Activated CD8-positive, alpha-beta memory T cell treated with anti-CD3 and anti-CD28 coated beads, Interleukin-2, amount 10 ng/mL, durations not matched to agents 7 days and 5 days (primary cell): ENCODE measurements around the gene DNM1. TPM values are rescaled to one million over a fixed set of nuclear protein-coding genes. Genes with fewer than 3 reads are reported as not detected.
"Not testable (repeated sequence)": the region's sequence is repeated elsewhere in the genome, so short reads cannot be mapped to it uniquely, and the experiment has no call there.

Experiments
- ATAC-seq: fragments of 150-1000 bp; cut with Tn5 transposase; one replicate; pipeline ENCODE4 v1.10.0; 2021; ENCODE audit warnings: moderate library complexity
- CTCF ChIA-PET: fragments of 350-600 bp; sonication (Branson Sonifier 250); formaldehyde crosslinking; loops from one replicate; lab custom pipeline; 2021; ENCODE audit warnings: antibody characterized with exemption; lab: Charles Lee
- DNase-seq: peaks from one replicate; pipeline ENCODE4 v3.0.0-alpha.2; 2020
- H3K27ac Mint-ChIP-seq: one replicate; pipeline ENCODE4 v1.8.0; 2021; ENCODE audit warnings: mild to moderate bottlenecking, mixed read lengths
- H3K27me3 Mint-ChIP-seq: one replicate; pipeline ENCODE4 v1.8.0; 2021; ENCODE audit warnings: mixed read lengths
- H3K36me3 Mint-ChIP-seq: one replicate; pipeline ENCODE4 v1.8.0; 2021; ENCODE audit warnings: mild to moderate bottlenecking, mixed read lengths
- H3K4me1 Mint-ChIP-seq: one replicate; pipeline ENCODE4 v1.8.0; 2021; ENCODE audit warnings: mixed read lengths
- H3K4me3 Mint-ChIP-seq: one replicate; pipeline ENCODE4 v1.8.0; 2021; ENCODE audit warnings: mild to moderate bottlenecking, moderate library complexity, mixed read lengths
- H3K9me3 Mint-ChIP-seq: one replicate; pipeline ENCODE4 v1.8.0; 2022; ENCODE audit warnings: low read depth, mixed read lengths
- total RNA-seq, 2 experiments: library from RNA; stranded (reverse); gene quantifications; one replicate each; pipeline ENCODE4 v1.2.3, GENCODE V29; 2021

Gene DNM1
- total RNA-seq, 2 experiments from 2014 or later = 0.40 to 0.79 TPM

DNA sequence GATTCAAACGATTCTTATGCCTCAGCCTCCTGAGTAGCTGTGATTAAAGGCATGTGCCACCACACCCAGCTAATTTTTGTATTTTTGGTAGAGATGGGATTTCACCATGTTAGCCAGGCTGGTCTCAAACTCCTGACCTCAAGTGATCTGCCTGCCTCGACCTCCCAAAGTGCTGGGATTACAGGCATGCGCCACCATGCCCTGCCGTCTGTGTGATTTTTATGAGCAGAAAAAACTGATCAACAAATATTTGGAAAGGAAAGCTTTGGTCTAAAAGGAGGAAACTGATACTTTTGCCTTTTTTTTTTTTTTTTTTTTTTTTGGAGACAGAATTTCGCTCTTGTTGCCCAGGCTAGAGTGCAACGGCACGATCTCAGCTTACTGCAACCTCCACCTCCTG is 27.7 kb downstream of the DNM1 start:
- H3K27me3 Mint-ChIP-seq, H3K27ac Mint-ChIP-seq, ATAC-seq, DNase-seq, H3K4me3 Mint-ChIP-seq, H3K4me1 Mint-ChIP-seq, H3K36me3 Mint-ChIP-seq, CTCF ChIA-PET, H3K9me3 Mint-ChIP-seq: not testable (repeated sequence)

DNA sequence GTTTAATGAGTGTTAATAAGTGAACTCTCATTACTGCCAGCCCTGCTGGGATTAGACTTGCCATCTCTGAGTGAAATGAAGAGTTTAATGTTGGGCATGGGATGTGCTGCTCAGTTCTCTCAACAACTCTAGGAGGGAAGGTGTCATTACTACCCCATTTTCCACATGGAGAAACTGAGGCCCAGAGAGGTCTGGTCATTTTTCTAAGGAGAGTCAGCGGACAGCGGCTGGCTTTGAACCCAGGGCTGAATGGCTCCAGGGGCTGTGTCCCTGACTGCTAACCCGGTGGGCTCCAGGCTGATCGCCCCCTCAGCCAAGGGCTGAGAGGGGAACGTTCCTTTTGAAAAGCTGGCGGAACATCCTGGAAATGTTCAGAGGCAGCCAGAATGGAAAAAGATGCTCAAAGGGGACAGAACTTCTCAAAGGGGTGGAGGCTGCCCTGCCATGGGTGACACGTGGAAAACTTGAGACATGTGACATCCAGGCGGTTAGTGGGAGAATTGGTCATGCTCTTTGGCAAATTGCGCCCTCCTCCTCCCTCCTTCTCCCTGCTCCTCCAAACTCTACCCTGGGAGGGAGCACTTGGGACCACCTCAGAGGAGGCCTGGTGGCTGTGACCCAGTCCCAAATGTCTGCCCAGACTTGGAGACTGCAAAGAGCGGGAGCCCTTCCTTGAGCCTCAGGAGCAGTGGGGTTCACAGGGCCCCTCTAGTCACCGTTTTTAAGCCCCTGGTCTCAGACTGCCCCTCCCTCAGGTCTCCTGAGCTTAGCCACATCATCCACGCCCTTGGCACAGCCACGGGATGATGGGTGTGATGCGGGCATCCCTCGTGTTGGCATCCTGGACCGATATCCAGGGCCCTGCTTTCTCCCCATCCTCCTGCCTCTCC is 28.7 kb downstream of the DNM1 start:
- H3K27ac Mint-ChIP-seq = no peak overlapping the region
- H3K4me3 Mint-ChIP-seq = no peak overlapping the region
- H3K4me1 Mint-ChIP-seq = no peaks in the 10 kb centered on the region
- no peaks in the 10 kb centered on the region for H3K36me3 Mint-ChIP-seq
- H3K9me3 Mint-ChIP-seq = no peaks in the 10 kb centered on the region
- peaks cover 4% of the 10 kb centered on the region for H3K27me3 Mint-ChIP-seq
- CTCF ChIA-PET = no interaction called here
- DNase-seq (no peak), ATAC-seq (no peak)

DNA sequence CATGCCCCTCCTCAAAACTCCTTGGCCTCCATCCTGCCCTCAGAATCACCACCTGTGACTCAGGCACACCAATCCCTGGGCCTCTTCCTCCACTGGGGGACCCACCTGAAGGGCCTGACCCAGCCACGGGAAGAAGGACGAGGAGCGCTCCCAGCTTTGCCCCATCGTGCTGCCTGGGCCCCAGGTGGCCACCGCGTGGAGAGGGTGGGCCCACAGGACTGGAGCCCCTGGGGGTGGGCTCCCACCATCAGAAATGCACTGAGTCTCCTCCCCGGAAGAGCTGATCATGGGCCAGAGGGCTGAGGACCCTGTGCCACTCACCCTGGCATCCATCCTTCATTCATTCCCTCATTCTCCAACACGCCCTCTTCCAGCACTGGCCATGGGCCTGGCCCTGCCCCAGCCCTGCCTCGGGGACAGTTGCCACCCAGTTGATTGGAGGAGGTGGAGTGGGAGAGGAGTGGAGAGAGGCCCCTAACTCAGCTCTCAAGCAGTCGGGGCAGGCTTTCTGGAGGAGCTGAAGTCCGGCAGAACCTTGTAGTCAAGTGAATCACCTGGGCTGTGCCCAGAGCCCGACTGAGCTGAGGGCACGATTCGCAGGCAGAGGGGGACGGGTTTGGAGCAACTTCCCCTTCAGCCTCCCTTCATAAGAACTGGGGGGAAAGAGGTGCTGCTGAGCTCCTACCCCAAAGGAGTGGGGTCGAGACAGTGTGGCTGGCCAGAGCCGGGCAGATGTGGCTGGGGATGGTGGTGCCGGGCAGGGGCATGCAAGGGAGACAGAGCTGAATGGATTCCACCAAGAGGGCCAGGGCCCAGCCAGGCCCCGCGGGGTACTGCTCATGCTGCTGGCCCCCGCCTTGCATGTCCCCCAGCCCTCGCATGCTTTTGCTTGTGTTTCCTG is 29.6 kb downstream of the DNM1 start:
- no peaks in the 10 kb centered on the region for H3K9me3 Mint-ChIP-seq
- no peak overlapping the region for H3K27ac Mint-ChIP-seq
- H3K4me1 Mint-ChIP-seq = no peaks in the 10 kb centered on the region
- ATAC-seq (no peak), DNase-seq (no peak)
- no peaks in the 10 kb centered on the region for H3K36me3 Mint-ChIP-seq
- H3K27me3 Mint-ChIP-seq = peaks cover under 1% of the 10 kb centered on the region
- H3K4me3 Mint-ChIP-seq = no peak overlapping the region
- CTCF ChIA-PET = no interaction called here

DNA sequence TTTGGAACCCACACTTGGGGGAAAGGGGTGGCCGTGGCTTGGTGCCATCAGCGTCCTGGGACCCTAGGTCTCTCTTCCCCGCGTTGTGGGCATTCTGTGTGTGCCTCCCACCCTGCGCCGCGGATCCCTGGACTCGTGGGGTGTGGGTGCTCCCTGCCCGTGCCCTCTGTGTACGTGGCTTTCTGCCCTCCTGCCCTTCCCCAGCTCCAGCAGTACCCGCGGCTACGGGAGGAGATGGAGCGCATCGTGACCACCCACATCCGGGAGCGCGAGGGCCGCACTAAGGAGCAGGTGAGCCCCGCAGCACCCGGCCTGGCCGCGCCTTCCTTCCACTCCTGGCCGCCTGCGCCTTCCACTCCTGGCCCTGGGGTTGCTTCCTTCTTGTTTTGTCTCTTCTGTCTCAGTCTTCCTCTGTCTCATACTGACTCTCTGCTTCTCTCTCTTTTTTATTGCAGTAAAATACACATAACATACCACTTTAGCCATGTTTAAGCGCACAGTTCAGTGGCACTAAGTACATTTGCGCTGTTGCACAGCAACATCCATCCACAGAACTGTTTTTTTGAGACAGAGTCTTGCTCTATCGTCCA is 30.7 kb downstream of the DNM1 start:
- ATAC-seq = no peak
- CTCF ChIA-PET = no interaction called here
- Mint-ChIP-seq H3K36me3 (no peaks in the 10 kb centered on the region), H3K4me3 (no peak overlapping the region), H3K4me1 (no peaks in the 10 kb centered on the region), H3K27me3 (no peaks in the 10 kb centered on the region), H3K27ac (no peak overlapping the region), H3K9me3 (no peaks in the 10 kb centered on the region)
- no peak for DNase-seq

DNA sequence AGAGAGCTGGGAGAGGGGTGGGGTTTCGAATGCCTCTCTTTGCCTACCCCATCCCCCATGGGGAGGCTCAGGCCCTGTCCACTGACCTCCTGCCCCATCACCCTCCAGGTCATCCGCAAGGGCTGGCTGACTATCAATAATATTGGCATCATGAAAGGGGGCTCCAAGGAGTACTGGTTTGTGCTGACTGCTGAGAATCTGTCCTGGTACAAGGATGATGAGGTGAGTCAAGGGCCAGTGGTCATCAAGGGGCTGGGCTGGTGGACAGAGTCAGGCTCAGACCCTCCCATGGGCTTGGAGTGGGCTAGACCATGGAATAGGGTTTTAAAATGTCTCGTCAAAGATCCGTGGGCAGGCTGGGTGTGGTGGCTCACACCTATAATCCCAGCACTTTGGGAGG is 38.9 kb downstream of the DNM1 start:
- no peak overlapping the region for H3K4me3 Mint-ChIP-seq
- H3K27ac Mint-ChIP-seq = no peak overlapping the region
- CTCF ChIA-PET = interaction anchor here (1.3 to 1.4 kb wide), 2 partner anchors 120 to 125 kb away, joined by 3 to 5 read pairs; no protein-coding TSS in a partner anchor
- DNase-seq = no peak
- H3K36me3 Mint-ChIP-seq = no peaks in the 10 kb centered on the region
- H3K27me3 Mint-ChIP-seq = peaks cover 11% of the 10 kb centered on the region
- no peak for ATAC-seq
- H3K9me3 Mint-ChIP-seq = no peaks in the 10 kb centered on the region
- H3K4me1 Mint-ChIP-seq = peaks cover 10% of the 10 kb centered on the region

DNA sequence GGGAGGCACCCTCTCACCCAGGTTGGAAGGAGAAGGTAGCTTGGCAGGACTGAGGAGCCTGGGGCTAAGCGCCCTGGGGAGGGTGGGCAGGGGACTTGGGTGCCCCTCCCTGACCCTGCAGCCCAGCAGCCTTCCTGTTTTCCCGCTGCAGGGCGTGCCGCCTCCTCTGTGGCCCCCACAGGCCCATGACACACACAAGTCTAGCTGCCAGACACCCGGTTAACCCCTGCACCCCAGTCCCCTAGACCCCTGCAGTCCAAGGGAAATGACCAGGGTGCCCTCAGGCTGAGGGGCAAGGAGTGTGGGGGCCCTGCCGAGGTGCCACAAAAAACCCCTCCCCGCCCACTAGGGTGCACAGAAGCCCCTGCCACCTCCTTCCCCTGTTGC is 39.6 kb downstream of the DNM1 start:
- H3K4me1 Mint-ChIP-seq = peaks cover 10% of the 10 kb centered on the region
- H3K27me3 Mint-ChIP-seq = peaks cover 14% of the 10 kb centered on the region
- H3K9me3 Mint-ChIP-seq = no peaks in the 10 kb centered on the region
- no peak for DNase-seq
- H3K36me3 Mint-ChIP-seq = no peaks in the 10 kb centered on the region
- no peak for ATAC-seq
- CTCF ChIA-PET = no interaction called here
- H3K27ac Mint-ChIP-seq = no peak overlapping the region
- no peak overlapping the region for H3K4me3 Mint-ChIP-seq

DNA sequence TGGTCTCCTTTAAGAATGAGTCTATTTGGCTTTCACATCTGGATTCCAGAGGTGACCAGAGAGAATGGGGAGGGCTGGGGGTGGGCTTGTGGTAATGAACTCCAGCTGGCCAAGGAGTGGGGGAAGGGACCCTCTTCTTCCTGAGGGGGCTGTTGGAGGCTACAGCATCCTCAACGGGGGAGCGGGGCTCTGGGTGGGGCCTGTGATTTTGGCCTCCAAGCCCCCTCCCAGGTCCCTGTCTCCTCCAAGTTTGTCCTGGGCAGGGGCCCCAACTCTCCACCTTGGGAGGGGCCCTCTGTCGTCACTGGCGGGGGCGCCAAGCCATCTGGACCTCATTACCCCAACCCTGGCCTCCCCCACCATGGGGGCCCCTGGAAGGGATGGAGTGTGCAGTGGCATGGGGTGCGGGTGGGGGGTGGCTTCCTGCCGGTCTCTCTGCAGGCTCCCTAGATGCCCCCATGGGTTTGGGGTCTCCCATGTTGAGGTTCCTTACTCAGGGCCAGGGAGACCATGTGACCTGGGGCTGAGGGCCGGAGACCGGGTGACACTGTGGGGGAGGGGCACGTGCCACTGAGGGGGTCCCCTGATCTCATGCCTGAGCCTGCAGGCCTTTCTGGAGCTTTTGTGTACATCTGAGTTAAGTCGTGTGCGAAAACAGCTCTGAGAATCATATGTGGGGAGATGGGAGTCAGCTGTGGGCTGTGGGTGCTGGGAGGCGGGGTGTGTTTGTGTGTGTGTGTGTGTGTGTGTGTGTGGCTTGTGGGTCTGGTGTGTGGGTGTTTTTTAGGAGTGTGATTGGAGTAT is 40.2 kb downstream of the DNM1 start:
- CTCF ChIA-PET = interaction anchor here (1.5 kb wide), 1 partner anchor 119 kb away, joined by 3 read pairs; no protein-coding TSS in a partner anchor
- H3K27ac Mint-ChIP-seq = no peak overlapping the region
- H3K27me3 Mint-ChIP-seq = peaks cover 15% of the 10 kb centered on the region
- ATAC-seq = no peak
- H3K4me3 Mint-ChIP-seq = no peak overlapping the region
- no peaks in the 10 kb centered on the region for H3K36me3 Mint-ChIP-seq
- no peaks in the 10 kb centered on the region for H3K9me3 Mint-ChIP-seq
- no peak for DNase-seq
- peaks cover 10% of the 10 kb centered on the region for H3K4me1 Mint-ChIP-seq

DNA sequence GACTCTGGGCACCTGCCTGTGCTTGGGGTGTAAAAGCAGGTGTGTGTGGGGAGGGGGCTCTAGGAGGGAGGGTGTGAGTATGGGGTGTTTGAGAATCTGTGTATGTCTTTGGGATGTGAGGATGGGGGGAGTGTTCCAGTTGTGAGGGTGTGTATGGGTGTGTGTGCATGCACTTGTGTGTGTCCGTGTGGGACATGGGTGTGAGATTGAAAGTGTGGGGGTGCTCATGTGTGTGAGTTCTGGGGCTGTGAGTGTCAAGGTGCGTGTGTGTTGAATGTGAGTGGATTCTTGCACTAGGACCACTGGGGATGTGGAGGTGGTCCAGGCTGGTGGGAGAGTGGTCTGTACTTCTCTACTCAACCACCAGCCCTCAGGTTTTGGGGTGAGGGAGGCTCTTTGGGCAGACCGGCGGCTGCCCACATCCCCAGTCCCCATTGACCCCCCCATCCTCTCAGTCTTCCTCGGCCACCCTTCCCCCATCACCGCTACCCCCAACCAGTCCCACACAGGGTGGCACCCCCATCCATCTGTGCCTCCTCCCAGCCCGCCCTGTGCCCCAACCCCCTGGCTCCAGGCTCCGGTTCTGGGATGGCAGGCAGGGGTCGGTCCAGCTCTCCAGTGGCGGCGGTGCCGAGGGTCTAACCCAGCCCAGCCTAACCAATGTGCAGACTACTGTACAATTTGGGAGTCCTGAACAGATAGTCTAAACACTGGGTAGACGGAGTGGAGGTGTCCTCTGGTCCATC is 41.1 kb downstream of the DNM1 start:
- CTCF ChIA-PET = interaction anchor here (1.5 kb wide), 1 partner anchor 119 kb away, joined by 3 read pairs; no protein-coding TSS in a partner anchor
- no peaks in the 10 kb centered on the region for H3K36me3 Mint-ChIP-seq
- DNase-seq (no peak), ATAC-seq (no peak)
- H3K27ac Mint-ChIP-seq = no peak overlapping the region
- peaks cover 10% of the 10 kb centered on the region for H3K4me1 Mint-ChIP-seq
- H3K9me3 Mint-ChIP-seq = no peaks in the 10 kb centered on the region
- H3K27me3 Mint-ChIP-seq = peaks cover 18% of the 10 kb centered on the region
- no peak overlapping the region for H3K4me3 Mint-ChIP-seq

DNA sequence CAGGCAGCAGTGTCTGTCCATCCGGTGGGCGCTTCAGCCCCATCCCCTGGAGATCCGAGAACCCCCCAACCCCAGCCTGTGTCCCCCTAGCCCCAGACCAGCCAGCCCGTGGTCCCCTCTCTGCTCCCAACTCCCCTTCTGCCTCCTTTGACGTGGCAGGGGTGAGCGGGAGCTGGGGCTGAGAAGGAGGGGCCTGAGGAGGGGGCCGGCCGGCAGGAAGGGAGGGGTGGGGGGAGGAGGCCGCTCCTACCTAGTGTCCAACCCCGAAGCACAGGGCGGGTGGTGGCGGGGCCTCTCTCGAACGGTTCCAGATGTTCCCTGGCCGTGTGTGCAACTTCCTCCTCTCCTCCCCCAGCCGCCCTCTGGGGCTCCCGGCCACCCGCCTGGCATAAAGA is 41.7 kb downstream of the DNM1 start:
- peaks cover 20% of the 10 kb centered on the region for H3K27me3 Mint-ChIP-seq
- no peak for ATAC-seq
- no peaks in the 10 kb centered on the region for H3K9me3 Mint-ChIP-seq

DNA sequence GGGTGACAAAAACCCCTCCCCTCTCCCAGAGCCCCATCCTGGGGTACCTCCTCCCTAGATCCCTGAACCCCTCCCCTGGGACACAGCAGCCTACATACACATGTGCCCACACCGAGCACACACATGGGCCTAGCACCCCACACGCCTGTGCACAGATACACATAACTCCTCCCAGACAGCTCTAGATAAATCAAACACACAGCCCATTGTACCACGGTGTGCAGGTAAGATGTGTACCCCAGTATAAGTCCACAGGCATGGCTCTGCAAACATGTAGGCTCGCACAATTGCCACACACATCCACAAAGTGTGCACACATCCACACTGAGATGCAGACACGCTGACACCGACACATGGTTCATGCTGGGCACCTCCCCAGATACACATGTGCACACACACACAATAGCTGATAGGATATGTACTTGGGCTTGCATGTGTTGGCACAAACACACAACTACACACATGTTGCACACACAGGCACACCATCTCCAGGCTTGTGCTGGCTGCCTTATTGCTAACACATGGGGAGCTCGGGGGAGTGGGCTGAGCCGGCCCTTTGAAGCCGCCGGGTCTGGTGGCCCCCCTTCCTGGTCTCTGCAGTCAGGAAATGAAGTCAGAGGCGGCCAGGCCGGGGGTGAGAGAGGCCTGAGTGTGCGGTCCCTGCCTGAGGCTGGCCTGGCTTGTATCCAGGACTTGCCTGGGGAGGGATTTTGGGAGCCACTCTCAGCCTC is 42.4 kb downstream of the DNM1 start:
- ATAC-seq = no peak
- CTCF ChIA-PET = interaction anchor here (1.1 to 1.7 kb wide), 2 partner anchors 10 to 27 kb away, joined by 3 to 4 read pairs; no protein-coding TSS in a partner anchor
- no peaks in the 10 kb centered on the region for H3K9me3 Mint-ChIP-seq
- H3K36me3 Mint-ChIP-seq = no peaks in the 10 kb centered on the region
- no peak overlapping the region for H3K4me3 Mint-ChIP-seq
- H3K27ac Mint-ChIP-seq = no peak overlapping the region
- peaks cover 22% of the 10 kb centered on the region for H3K27me3 Mint-ChIP-seq
- H3K4me1 Mint-ChIP-seq = peaks cover 16% of the 10 kb centered on the region
- no peak for DNase-seq

More for the DNA sequence above, 41.7 kb downstream of the DNM1 start:
- Mint-ChIP-seq H3K27ac (no peak overlapping the region), H3K36me3 (no peaks in the 10 kb centered on the region), H3K4me1 (peaks cover 13% of the 10 kb centered on the region), H3K4me3 (no peak overlapping the region)
- no peak for DNase-seq
- CTCF ChIA-PET = interaction anchor here (1.5 kb wide), 1 partner anchor 118 kb away, joined by 3 read pairs; no protein-coding TSS in a partner anchor

DNA sequence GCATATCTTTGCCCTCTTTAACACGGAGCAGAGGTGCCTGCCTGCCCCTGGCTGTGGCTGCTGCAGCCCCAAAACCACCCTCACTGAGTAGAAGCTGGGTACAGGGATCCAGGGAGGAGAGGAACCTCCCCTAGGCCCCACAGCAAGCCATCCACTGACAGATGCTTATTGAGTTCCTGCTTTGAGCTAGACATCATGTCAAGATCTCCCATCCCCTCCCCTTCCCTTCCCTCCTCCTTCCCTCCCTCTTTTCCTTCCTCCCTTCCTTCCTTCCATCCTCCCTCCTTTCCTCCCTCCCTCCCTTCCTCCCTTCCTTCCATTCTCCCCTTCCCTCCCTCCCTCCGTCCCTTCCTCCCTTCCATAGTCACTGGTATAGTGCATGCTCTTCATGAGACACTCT is 43.3 kb downstream of the DNM1 start:
- no peak for DNase-seq
- peaks cover 26% of the 10 kb centered on the region for H3K27me3 Mint-ChIP-seq
- no peak for ATAC-seq
- peaks cover 20% of the 10 kb centered on the region for H3K4me1 Mint-ChIP-seq
- H3K9me3 Mint-ChIP-seq = no peaks in the 10 kb centered on the region
- CTCF ChIA-PET = interaction anchor here (0.6 to 1.7 kb wide), 2 partner anchors 9 to 553 kb away, joined by 3 to 4 read pairs; no protein-coding TSS in a partner anchor
- no peaks in the 10 kb centered on the region for H3K36me3 Mint-ChIP-seq
- peak overlapping the region; percentile 23 for H3K27ac Mint-ChIP-seq
- no peak overlapping the region for H3K4me3 Mint-ChIP-seq
